Hepatocyte (in vitro differentiated cells): ENCODE measurements around the gene FBP1. TPM values are rescaled to one million over a fixed set of nuclear protein-coding genes. Genes with fewer than 3 reads are reported as not detected.

Experiments used
- DNase-seq: peaks from one replicate; pipeline ENCODE4 v3.0.0-alpha.2; 2016; ENCODE audit warnings: low spot score
- H2AFZ ChIP-seq: fragments of 200-600 bp; sonication (generic); 2 replicates; pipeline ENCODE4 v1.6.0; 2016; ENCODE audit warnings: antibody characterized with exemption, mild to moderate bottlenecking
- H3K27ac ChIP-seq: fragments of 200-600 bp; sonication (generic); 2 replicates; pipeline ENCODE4 v1.5.1; 2016; ENCODE audit warnings: mild to moderate bottlenecking
- H3K27me3 ChIP-seq: fragments of 200-600 bp; sonication (generic); 2 replicates; pipeline ENCODE4 v1.6.1; 2016
- H3K36me3 ChIP-seq: fragments of 200-600 bp; sonication (generic); replicated peaks from 2 replicates; pipeline ENCODE4 v1.5.1; 2016; ENCODE audit warnings: low read depth; ENCODE audit not compliant: insufficient read depth
- H3K4me1 ChIP-seq: fragments of 200-600 bp; sonication (generic); 2 replicates; pipeline ENCODE4 v1.5.1; 2016; ENCODE audit warnings: mild to moderate bottlenecking, moderate library complexity; ENCODE audit not compliant: insufficient read depth
- H3K4me2 ChIP-seq: fragments of 200-600 bp; sonication (generic); 2 replicates; pipeline ENCODE4 v1.6.0; 2016
- H3K4me3 ChIP-seq: fragments of 200-600 bp; sonication (generic); 2 replicates; pipeline ENCODE4 v1.5.1; 2016; ENCODE audit warnings: mild to moderate bottlenecking
- H3K79me2 ChIP-seq: fragments of 200-600 bp; sonication (generic); 2 replicates; pipeline ENCODE4 v1.6.0; 2017; ENCODE audit warnings: mild to moderate bottlenecking
- H3K9me2 ChIP-seq: fragments of 200-600 bp; sonication (generic); replicated peaks from 2 replicates; pipeline ENCODE4 v1.6.0; 2017; ENCODE audit warnings: mild to moderate bottlenecking; ENCODE audit not compliant: insufficient read depth
- H3K9me3 ChIP-seq: fragments of 200-600 bp; sonication (generic); 2 replicates; pipeline ENCODE4 v1.5.1; 2016; ENCODE audit warnings: low read depth, mild to moderate bottlenecking
- H4K20me1 ChIP-seq: fragments of 200-600 bp; sonication (generic); 2 replicates; pipeline ENCODE4 v1.6.0; 2016; ENCODE audit warnings: mild to moderate bottlenecking; ENCODE audit not compliant: insufficient read depth, poor library complexity, severe bottlenecking
- CTCF ChIP-seq: fragments of 200-600 bp; sonication (generic); IDR thresholded peaks from 2 replicates; pipeline ENCODE4 v1.5.1; 2016; ENCODE audit warnings: antibody characterized with exemption, mild to moderate bottlenecking; ENCODE audit not compliant: poor library complexity
- EZH2 ChIP-seq: fragments of 200-600 bp; sonication (generic); IDR thresholded peaks from 2 replicates; pipeline ENCODE4 v1.6.1; 2016; ENCODE audit warnings: antibody characterized with exemption, mild to moderate bottlenecking, borderline replicate concordance
- EZH2phosphoT487 ChIP-seq: fragments of 200-600 bp; sonication (generic); IDR thresholded peaks from one replicate; pipeline ENCODE4 v1.6.1; 2018; ENCODE audit warnings: antibody characterized with exemption, mild to moderate bottlenecking, low read depth, moderate library complexity; ENCODE audit not compliant: unreplicated experiment, severe bottlenecking
- WGBS: methylation state at CpG from one replicate; pipeline ENCODE4 v1.1.6; 2016; ENCODE audit warnings: low lambda C conversion rate; ENCODE audit errors: missing lambda C conversion rate; 5-methylcytosine and 5-hydroxymethylcytosine counted together
- polyA plus RNA-seq: library from polyadenylated mRNA; unstranded; fragments of >200 nt; fragmentation: Nextera tagmentation; extraction: Ambion mirVana; gene quantifications from 2 replicates; pipeline ENCODE4 v1.2.1, GENCODE V29; 2016
- total RNA-seq: library from RNA; depleted of rRNA; stranded (reverse); fragments of >200 nt; gene quantifications from 2 replicates; pipeline ENCODE4 v1.2.3, GENCODE V29; 2014

Gene FBP1
- total and polyA plus RNA-seq, 2 experiments from 2014 or later: 31.2 to 65.3 TPM

GRCh38 chr9:94666364-94667099 lies 27.2 kb upstream of the FBP1 start:
- H3K4me1 ChIP-seq: peaks cover 27% of the 10 kb centered on the region

GRCh38 chr9:94665613-94666012 lies 26.3 kb upstream of the FBP1 start:
- H3K36me3 ChIP-seq: no peaks in the 10 kb centered on the region
- DNase-seq: no peak
- 75% methylated on average over 3 of the region's 3 CpGs for WGBS
- peak overlapping the region; percentile 90 for H3K27ac ChIP-seq
- no peak overlapping the region for H3K4me3 ChIP-seq
- H3K9me3 ChIP-seq: no peaks in the 10 kb centered on the region
- no peaks in the 10 kb centered on the region for H3K79me2 ChIP-seq
- no peak for TF ChIP-seq EZH2phosphoT487
- TF ChIP-seq CTCF: no peak
- no peak for TF ChIP-seq EZH2
- H3K4me1 ChIP-seq: peaks cover 27% of the 10 kb centered on the region
- H3K9me2 ChIP-seq: no peaks in the 10 kb centered on the region
- H3K4me2 ChIP-seq: peak overlapping the region; percentile 26
- H4K20me1 ChIP-seq: no peaks in the 10 kb centered on the region
- H3K27me3 ChIP-seq: no peaks in the 10 kb centered on the region
- no peak overlapping the region for H2AFZ ChIP-seq

More at GRCh38 chr9:94666364-94667099, 27.2 kb upstream of the FBP1 start:
- H3K36me3 ChIP-seq: no peaks in the 10 kb centered on the region
- peak; percentile 70 for DNase-seq
- H3K79me2 ChIP-seq: no peaks in the 10 kb centered on the region
- peak overlapping the region; percentile 90 for H3K27ac ChIP-seq
- H3K4me2 ChIP-seq: peak overlapping the region; percentile 26
- no peaks in the 10 kb centered on the region for H4K20me1 ChIP-seq
- no peaks in the 10 kb centered on the region for H3K27me3 ChIP-seq
- WGBS: 71% methylated on average over 14 of the region's 14 CpGs
- no peak overlapping the region for H3K4me3 ChIP-seq
- TF ChIP-seq CTCF: no peak
- no peak for TF ChIP-seq EZH2phosphoT487
- TF ChIP-seq EZH2: no peak
- no peaks in the 10 kb centered on the region for H3K9me3 ChIP-seq
- H2AFZ ChIP-seq: no peak overlapping the region
- H3K9me2 ChIP-seq: no peaks in the 10 kb centered on the region

- Histone ChIP-seq H3K4me3 (no peak overlapping the region), H4K20me1 (no peaks in the 10 kb centered on the region), H3K9me3 (no peaks in the 10 kb centered on the region), H3K9me2 (no peaks in the 10 kb centered on the region), H2AFZ (no peak overlapping the region), H3K4me1 (peaks cover 27% of the 10 kb centered on the region), H3K27ac (peak overlapping the region; percentile 90), H3K36me3 (no peaks in the 10 kb centered on the region), H3K4me2 (no peak overlapping the region), H3K79me2 (no peaks in the 10 kb centered on the region), H3K27me3 (no peaks in the 10 kb centered on the region)
- TF ChIP-seq EZH2 (no peak), EZH2phosphoT487 (no peak), CTCF (no peak)
- DNase-seq: no peak
- WGBS: 89% methylated on average over 2 of the region's 2 CpGs
Observed at GRCh38 chr9:94664801-94665200, 25.5 kb upstream of the FBP1 start.
